ENCODE results near the gene IGLL5.

The IGLL5 gene

GRCh38 chr22:22893077-22893805 is 5.6 kb downstream of the IGLL5 start:
- TF ChIP-seq CTCF (IDR thresholded peaks at IDR 0.05; ENCODE audit: control insufficient read depth, insufficient read depth, low read depth, low read length, missing control alignments): no peak
- H3K4me3 ChIP-seq (ENCODE audit: control insufficient read depth, low read depth, low read length): no peak overlapping the region
- DNase-seq (ENCODE audit: low read depth): no peak

- TF ChIP-seq CTCF (IDR thresholded peaks at IDR 0.05; ENCODE audit: control insufficient read depth, insufficient read depth, low read depth, low read length, missing control alignments): no peak
- no peak for DNase-seq (ENCODE audit: low read depth)
- no peak overlapping the region for H3K4me3 ChIP-seq (ENCODE audit: control insufficient read depth, low read depth, low read length)
These were observed 6.5 kb downstream of the IGLL5 start for GRCh38 chr22:22893891-22894739.

- TF ChIP-seq CTCF (IDR thresholded peaks at IDR 0.05; ENCODE audit: control insufficient read depth, insufficient read depth, low read depth, low read length, missing control alignments): no peak
- H3K4me3 ChIP-seq (ENCODE audit: control insufficient read depth, low read depth, low read length): no peak overlapping the region
- DNase-seq (ENCODE audit: low read depth): no peak
These were observed 7.4 kb downstream of the IGLL5 start for GRCh38 chr22:22894740-22895731.

- DNase-seq (ENCODE audit: low read depth): no peak
- no peak overlapping the region for H3K4me3 ChIP-seq (ENCODE audit: control insufficient read depth, low read depth, low read length)
- no peak for TF ChIP-seq CTCF (IDR thresholded peaks at IDR 0.05; ENCODE audit: control insufficient read depth, insufficient read depth, low read depth, low read length, missing control alignments)
These were observed 8.3 kb downstream of the IGLL5 start for GRCh38 chr22:22895776-22896445.

- TF ChIP-seq CTCF (IDR thresholded peaks at IDR 0.05; ENCODE audit: control insufficient read depth, insufficient read depth, low read depth, low read length, missing control alignments): no peak
- DNase-seq (ENCODE audit: low read depth): no peak
- no peak overlapping the region for H3K4me3 ChIP-seq (ENCODE audit: control insufficient read depth, low read depth, low read length)
These were observed 9.0 kb downstream of the IGLL5 start for GRCh38 chr22:22896601-22897000.

Data from AG09309 (cell line).